ENCODE measurements around the gene SLC25A1.
"Not testable (repeated sequence)": the region's sequence is repeated elsewhere in the genome, so short reads cannot be mapped to it uniquely, and the experiment has no call there.

SLC25A1 gene

DNA sequence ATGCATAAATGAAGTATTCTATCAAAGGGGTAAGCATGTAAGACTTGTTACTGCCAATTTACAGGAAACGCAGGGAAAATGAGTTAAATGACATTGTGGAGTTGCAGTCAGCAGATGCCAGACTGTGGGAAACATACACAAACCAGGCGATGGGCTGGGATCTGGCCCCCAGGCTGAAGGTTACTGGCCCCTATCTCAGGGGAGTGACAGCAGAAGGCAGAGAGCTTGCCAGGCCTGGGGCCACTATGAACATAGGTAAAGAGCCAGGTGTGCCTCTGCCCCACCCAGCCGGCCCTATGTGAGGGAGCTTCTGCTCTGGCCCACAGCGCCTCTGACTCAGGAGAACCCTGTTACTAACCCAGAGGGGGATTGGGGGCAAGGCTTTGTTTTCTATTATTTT lies 26.1 kb upstream of the SLC25A1 start:
- no peak for DNase-seq (ENCODE audit: low spot score)

DNA sequence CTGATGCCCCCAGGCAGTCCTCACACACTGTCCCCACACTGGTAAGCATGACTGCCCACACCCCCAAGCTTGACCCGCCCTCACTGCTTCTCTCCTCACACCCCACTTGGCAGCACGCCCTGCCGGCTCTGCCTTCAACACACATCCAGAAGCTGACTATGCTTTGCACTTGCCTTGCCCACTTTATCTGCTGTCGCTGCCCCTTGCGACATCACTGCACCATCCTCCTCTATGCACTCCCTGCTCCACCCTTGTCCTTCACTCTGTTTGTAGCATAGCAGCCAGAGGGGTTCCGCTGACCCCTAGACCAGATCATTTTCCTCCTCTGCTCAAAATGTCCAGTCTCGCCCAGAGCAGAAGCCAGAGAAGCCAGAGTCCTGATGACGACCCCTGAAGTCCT lies 25.3 kb upstream of the SLC25A1 start:
- DNase-seq (ENCODE audit: low spot score): no peak

DNA sequence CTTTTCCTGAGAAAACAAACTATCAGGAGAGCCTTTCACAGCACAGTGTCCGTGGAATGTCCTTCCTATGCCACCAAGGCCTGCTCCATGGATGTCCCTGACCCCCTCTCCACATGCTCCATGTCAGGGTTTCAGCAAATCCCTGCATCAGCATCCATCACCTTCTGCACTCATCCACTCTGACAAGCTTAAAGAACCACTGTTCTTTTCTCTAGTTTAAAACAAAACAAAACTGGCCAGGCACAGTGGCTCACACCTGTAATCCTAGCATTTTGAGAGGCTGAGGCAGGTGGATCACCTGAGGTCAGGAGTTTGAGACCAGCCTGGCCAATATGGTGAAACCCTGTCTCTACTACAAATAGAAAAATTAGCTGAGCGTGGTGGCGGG lies 24.3 kb upstream of the SLC25A1 start:
- not testable (repeated sequence) for DNase-seq (ENCODE audit: low spot score)

DNA sequence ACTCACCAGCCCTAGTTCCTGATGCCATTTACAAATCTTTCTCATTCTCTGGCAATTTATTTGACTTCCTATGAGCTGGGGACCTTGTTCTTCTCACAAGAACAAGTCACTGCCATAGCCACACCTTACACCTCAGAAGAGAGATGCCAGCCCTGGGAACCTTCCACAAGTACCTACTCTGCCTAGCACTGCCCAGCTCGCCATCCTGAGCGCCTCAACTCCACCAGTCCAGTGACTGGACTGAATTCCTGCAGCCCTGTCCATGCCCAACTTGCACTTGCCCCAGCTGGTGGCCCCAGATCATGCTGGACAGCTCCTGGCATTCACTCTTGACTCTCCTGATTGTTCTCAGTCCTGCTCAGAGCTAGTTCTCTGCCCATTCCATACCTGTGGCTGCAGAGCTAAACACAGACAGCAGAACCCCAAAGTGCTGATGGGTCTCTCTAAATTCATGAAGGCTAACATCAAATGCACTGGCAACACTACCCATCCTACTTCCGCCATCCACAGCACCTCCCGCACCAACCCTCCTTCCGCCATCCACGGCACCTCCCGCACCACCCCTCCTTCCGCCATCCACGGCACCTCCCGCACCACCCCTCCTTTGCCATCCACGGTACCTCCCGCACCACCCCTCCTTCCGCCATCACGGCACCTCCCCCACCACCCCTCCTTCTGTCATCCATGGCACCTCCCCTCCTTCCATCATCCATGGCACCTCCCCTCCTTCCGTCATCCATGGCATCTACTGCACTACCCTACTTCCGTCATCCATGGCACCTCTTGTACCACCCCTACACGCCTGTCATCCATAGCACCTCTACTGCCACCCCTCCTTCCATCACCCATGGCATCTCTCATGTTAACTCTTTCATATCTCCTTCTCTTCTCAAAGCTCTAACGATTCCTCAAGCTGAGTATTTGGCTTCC lies 23.6 kb upstream of the SLC25A1 start:
- no peak for DNase-seq (ENCODE audit: low spot score)

DNA sequence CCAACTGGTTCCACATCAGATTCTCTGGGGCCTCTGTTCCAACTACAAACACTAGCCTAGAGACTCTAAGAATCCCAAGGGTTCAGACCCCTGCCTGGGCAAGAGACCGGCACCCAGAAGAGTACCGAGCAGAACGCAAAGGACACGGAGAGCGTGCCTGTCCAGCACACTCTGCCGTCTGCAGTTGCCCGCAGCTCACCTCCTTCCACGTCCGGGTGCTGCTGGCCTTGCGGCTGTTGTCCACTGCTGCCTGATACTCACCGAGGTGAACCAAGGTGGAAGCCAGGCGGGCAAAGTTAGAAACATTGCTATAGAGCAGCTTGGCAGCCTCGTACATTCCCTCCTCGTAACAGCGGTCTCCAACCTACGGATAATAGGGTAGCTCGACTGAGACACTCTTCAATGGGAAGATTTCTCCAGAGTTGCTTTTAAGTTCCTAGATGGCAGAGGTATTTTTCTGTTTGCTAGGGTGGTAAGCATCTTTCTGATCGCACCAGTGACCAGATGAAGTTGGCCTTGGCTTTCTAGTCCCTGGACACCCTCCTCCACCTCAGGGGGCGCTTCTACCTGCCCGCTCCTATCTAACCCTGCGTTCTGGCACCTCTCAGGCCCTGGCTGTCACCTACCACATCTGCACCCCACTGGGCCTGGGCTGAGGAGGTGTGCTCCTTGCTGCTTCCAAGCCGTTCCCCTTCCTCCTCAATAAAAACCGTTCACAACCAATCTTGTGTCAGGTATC lies 22.8 kb upstream of the SLC25A1 start:
- DNase-seq (ENCODE audit: low spot score): no peak

GRCh38 chr22:19199479-19199878 lies 20.9 kb upstream of the SLC25A1 start:
- no peak for DNase-seq (ENCODE audit: low spot score)

- DNase-seq (ENCODE audit: low spot score): no peak
These were observed 19.7 kb upstream of the SLC25A1 start for GRCh38 chr22:19197997-19198865.

GRCh38 chr22:19196841-19197612 lies 18.5 kb upstream of the SLC25A1 start:
- no peak for DNase-seq (ENCODE audit: low spot score)

DNA sequence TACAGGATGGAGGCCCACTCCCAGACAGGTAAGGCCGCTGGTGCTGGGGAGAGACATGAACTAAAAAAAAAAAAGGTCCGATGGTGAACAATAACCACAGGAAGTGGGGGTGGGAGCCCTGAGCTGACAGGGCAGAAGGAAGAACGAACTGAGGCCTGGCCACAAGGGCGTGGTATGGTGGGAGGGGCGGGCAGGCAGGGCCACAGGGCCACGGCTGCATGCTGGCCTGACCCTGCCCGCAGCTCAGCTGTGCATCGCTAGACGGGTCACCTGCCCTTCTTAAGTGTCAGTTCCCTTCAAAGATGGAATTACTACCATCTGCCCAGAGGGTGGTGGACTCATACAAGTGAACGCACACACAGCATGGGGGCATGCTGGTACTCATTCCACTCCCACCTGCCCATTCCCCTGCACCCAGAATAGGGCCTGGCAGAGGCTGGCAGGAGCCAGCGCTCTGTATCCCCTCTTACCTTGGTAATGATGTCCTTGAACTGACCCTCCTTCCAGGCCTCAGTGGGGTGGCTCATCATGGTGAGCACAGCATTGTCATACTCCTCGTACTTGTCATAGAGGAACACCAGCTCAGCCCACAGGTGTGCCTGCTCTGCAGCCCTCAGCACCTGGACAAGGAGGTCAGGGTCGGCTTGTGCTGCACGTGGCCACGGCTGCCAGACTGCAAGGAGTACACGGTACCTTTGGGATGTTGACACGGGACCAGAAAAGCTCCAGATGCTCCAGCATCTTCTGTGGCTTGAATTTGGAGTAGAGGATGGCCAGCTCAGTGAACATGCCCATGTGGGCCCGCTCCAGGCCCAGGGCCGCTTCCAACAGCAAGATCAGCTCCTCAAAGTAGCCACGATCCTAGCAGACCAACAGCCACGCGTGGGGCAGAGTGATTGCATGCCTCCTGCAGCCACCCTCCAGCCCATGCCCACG lies 17.5 kb upstream of the SLC25A1 start:
- no peak for DNase-seq (ENCODE audit: low spot score)

DNA sequence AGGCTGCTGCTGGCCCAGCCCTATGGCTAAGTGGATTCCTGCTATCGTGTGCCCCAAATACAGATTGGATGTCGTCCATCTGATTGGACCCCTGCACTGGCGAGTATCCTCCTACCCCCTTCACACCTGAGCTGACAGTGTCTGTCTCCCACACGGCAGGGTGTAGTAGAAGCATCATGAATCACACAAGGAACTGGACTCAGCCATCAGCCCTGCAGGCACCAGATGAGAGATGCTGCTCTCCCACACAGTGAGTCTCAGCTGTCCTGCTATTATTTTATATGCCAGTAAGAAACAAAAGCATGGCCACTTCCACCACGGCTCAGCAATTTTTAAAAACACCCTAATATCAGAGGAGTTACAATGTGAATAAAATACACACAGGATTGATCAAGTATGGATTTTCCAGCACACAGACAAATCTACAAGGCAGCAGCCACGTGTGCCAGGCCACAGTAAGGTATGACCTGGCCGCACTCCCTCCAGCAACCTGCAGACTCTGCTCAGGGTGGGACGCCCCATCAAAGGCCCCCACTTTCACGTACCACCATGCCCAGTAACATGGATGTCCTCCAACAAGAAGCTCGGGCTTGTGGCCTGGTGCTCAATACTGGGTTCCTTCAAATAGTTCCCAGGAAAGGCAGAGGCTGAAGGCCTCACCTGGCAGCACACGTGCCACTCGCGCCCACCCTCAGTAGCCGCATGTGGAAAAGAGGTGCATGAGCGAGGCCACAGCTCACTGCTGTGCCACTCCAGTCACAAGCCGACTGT lies 16.4 kb upstream of the SLC25A1 start:
- no peak for DNase-seq (ENCODE audit: low spot score)

GRCh38 chr22:19193879-19194278 lies 15.3 kb upstream of the SLC25A1 start:
- DNase-seq (ENCODE audit: low spot score): no peak

- no peak for DNase-seq (ENCODE audit: low spot score)
These were observed 9.4 kb upstream of the SLC25A1 start for GRCh38 chr22:19187716-19188563.

- DNase-seq (ENCODE audit: low spot score): no peak
These were observed 5.9 kb upstream of the SLC25A1 start for GRCh38 chr22:19184276-19184997.

DNA sequence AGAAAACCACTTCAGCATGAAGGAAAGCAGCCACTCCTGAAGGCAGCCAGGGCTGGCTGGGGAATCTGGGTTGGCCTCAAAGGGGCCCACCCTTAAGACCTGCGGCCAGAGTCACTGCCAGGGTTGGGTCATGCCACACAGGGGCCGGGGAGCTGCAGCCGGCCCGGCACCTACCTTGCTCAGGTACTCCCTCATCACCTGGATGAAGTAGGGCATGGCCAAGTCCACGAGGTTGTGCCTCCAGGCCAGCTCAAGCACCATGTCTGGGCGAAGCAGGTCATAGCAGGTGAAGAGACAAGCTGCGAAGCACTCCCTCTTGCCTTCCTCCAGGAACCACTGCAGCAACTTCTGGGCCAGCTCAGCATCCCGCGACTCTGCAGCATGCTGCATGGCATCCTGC lies 4.7 kb upstream of the SLC25A1 start:
- DNase-seq (ENCODE audit: low spot score): no peak

DNA sequence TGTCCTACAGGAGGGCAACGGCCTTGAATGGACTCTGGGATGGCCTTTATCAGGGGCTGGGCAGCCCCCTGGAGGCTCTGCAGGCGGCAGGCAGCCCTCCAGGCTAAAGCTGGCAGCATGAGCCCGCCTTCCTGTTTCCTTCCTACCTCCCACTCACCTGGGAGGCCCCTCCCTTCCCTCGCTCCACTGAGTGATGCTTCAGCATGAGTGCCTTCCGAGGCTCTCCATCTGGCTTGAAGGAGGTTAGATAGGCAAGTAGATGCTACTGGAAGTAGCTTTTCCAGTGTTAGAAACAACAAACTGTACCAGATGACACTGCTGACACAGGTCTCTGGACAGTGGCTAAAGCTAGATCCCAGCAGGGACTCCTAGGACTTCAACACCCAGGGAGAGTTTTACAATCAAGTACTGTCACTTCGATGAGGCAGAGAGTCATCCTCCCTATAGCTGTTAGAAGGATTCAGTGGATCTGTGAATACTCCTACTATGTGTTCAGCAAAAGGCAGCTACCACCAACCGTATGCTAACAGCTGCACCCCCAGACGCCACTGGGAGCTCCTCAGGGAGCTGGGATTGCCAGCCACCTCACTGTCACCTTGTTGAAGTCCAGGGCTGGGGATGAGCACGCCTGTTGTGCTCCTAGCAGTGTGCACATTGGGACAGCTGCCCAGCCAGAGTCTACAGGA lies 4.1 kb upstream of the SLC25A1 start:
- no peak for DNase-seq (ENCODE audit: low spot score)

- DNase-seq (ENCODE audit: low spot score): no peak
These were observed 3.4 kb upstream of the SLC25A1 start for GRCh38 chr22:19181786-19182471.

Data from LoVo (cell line).